Trophoblast cell (in vitro differentiated cells and primary cell): ENCODE data around the gene TAOK1.

Source experiments
- DNase-seq, 2 donors: peaks; one replicate each; pipeline ENCODE4 v3.0.0-alpha.2; 2016
- H2AFZ ChIP-seq: 2 replicates; pipeline ENCODE4 v1.6.1; 2013; ENCODE audit warnings: low read length, moderate library complexity, mild to moderate bottlenecking; ENCODE audit not compliant: insufficient read depth, poor library complexity
- H2AK5ac ChIP-seq: 2 replicates; pipeline ENCODE4 v1.6.1; 2013; ENCODE audit warnings: mild to moderate bottlenecking, low read length
- H2BK120ac ChIP-seq: 2 replicates; pipeline ENCODE4 v1.6.1; 2013; ENCODE audit warnings: low read length, mild to moderate bottlenecking, moderate library complexity; ENCODE audit not compliant: insufficient read depth, poor library complexity
- H2BK12ac ChIP-seq: 2 replicates; pipeline ENCODE4 v1.6.1; 2013; ENCODE audit warnings: mild to moderate bottlenecking, low read length, moderate library complexity
- H2BK5ac ChIP-seq: 2 replicates; pipeline ENCODE4 v1.6.1; 2013; ENCODE audit warnings: low read length, low read depth, moderate library complexity, mild to moderate bottlenecking; ENCODE audit not compliant: poor library complexity
- H3K14ac ChIP-seq: 2 replicates; pipeline ENCODE4 v1.6.1; 2013; ENCODE audit warnings: mild to moderate bottlenecking, low read length
- H3K18ac ChIP-seq: 2 replicates; pipeline ENCODE4 v1.6.1; 2013; ENCODE audit warnings: mild to moderate bottlenecking, low read length
- H3K23ac ChIP-seq: 2 replicates; pipeline ENCODE4 v1.6.1; 2013; ENCODE audit warnings: low read length
- H3K27ac ChIP-seq: 2 replicates; pipeline ENCODE4 v1.5.1; 2013; ENCODE audit warnings: low read depth, mild to moderate bottlenecking, inconsistent platforms, low read length, moderate library complexity
- H3K27me3 ChIP-seq: 2 replicates; pipeline ENCODE4 v1.6.1; 2013; ENCODE audit warnings: inconsistent platforms, mild to moderate bottlenecking, low read length, moderate library complexity; ENCODE audit not compliant: insufficient read depth
- H3K36me3 ChIP-seq, 2 experiments: 1 replicate in 1 of 2; 2 replicates in 1 of 2; pipeline ENCODE4 v1.6.1; 2013; ENCODE audit warnings: low read length in 2 of 2, mild to moderate bottlenecking in 2 of 2, moderate library complexity in 1 of 2; ENCODE audit not compliant: insufficient read depth in 2 of 2, control insufficient read depth in 1 of 2
- H3K4ac ChIP-seq: 2 replicates; pipeline ENCODE4 v1.6.1; 2013; ENCODE audit warnings: low read depth, mild to moderate bottlenecking, low read length, moderate library complexity
- H3K4me1 ChIP-seq, 2 experiments: 1 replicate in 1 of 2; 2 replicates in 1 of 2; pipeline ENCODE4 v1.6.1; 2013; ENCODE audit warnings: low read length in 2 of 2, mild to moderate bottlenecking in 2 of 2, moderate library complexity in 1 of 2; ENCODE audit not compliant: insufficient read depth in 2 of 2, control insufficient read depth in 1 of 2
- H3K4me2 ChIP-seq: 2 replicates; pipeline ENCODE4 v1.6.1; 2013; ENCODE audit warnings: inconsistent platforms, mild to moderate bottlenecking, low read length, moderate library complexity
- H3K4me3 ChIP-seq: 2 replicates; pipeline ENCODE4 v1.5.1; 2013; ENCODE audit warnings: mild to moderate bottlenecking, low read depth, low read length, inconsistent platforms
- H3K79me1 ChIP-seq: one replicate; pipeline ENCODE4 v1.6.1; 2013; ENCODE audit warnings: low read length
- H3K79me2 ChIP-seq: 2 replicates; pipeline ENCODE4 v1.6.1; 2013; ENCODE audit warnings: low read length, mild to moderate bottlenecking; ENCODE audit not compliant: control insufficient read depth, insufficient read depth, poor library complexity
- H3K9ac ChIP-seq: 2 replicates; pipeline ENCODE4 v1.6.1; 2013; ENCODE audit warnings: mild to moderate bottlenecking, low read length
- H3K9me3 ChIP-seq: 2 replicates; pipeline ENCODE4 v1.6.1; 2013; ENCODE audit warnings: low read depth, mild to moderate bottlenecking, control low read depth, inconsistent platforms, low read length; ENCODE audit not compliant: insufficient read depth
- H4K12ac ChIP-seq: 2 replicates; pipeline ENCODE4 v1.6.1; 2013; ENCODE audit warnings: low read depth, mild to moderate bottlenecking, low read length, moderate library complexity
- H4K8ac ChIP-seq: 2 replicates; pipeline ENCODE4 v1.6.1; 2013; ENCODE audit warnings: low read depth, mild to moderate bottlenecking, low read length, moderate library complexity
- H4K91ac ChIP-seq: one replicate; pipeline ENCODE4 v1.6.1; 2013; ENCODE audit warnings: low read depth, mild to moderate bottlenecking, low read length, moderate library complexity
- WGBS: extraction: QIAGEN DNeasy Blood & Tissue Kit; methylation state at CpG from one replicate; pipeline ENCODE4 v1.1.7; 2013; ENCODE audit warnings: missing lambda C conversion rate; ENCODE audit not compliant: insufficient read length, insufficient coverage; ENCODE audit errors: extremely low coverage; 5-methylcytosine and 5-hydroxymethylcytosine counted together

Gene TAOK1

DNA sequence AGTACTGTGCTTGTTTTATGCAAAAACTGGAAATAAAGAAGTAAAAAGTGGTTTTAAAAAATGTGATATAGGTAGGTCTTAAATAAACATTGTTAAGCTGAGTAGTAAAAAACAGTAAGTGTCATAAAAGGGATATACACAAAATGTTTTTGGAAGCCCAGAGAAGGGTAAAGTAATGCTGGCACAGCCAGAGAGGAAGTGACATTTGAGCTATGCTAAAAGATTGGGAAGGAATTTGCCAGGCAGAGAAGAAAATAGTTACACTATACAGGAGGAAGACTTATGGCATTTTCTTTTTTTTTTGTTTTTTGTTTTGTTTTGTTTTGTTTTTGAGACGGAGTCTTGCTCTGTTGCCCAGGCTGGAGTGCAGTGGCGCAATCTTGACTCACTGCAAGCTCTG is 40.8 kb upstream of the TAOK1 start:
- no peaks in the 10 kb centered on the region for H3K36me3 ChIP-seq
- H3K27ac ChIP-seq = no peak overlapping the region
- H3K9me3 ChIP-seq = no peaks in the 10 kb centered on the region
- H3K23ac ChIP-seq = no peak overlapping the region
- no peak overlapping the region for H4K12ac ChIP-seq
- H3K4me2 ChIP-seq = no peak overlapping the region
- no peak overlapping the region for H3K4me3 ChIP-seq
- H2BK120ac ChIP-seq = no peak overlapping the region
- peak; percentile 61 to 93 for DNase-seq
- H4K8ac ChIP-seq = no peak overlapping the region
- no peak overlapping the region for H4K91ac ChIP-seq
- no CpG with 5 or more reads among the region's 2 CpGs for WGBS
- H2AK5ac ChIP-seq = no peak overlapping the region
- no peaks in the 10 kb centered on the region for H3K27me3 ChIP-seq
- H2BK5ac ChIP-seq = no peak overlapping the region
- H3K18ac ChIP-seq = no peak overlapping the region
- peaks cover 3% of the 10 kb centered on the region for H3K79me1 ChIP-seq
- H3K14ac ChIP-seq = no peak overlapping the region
- H2AFZ ChIP-seq = no peak overlapping the region
- no peak overlapping the region for H3K4ac ChIP-seq
- no peaks in the 10 kb centered on the region for H3K4me1 ChIP-seq
- H3K9ac ChIP-seq = no peak overlapping the region
- no peak overlapping the region for H2BK12ac ChIP-seq
- no peaks in the 10 kb centered on the region for H3K79me2 ChIP-seq

DNA sequence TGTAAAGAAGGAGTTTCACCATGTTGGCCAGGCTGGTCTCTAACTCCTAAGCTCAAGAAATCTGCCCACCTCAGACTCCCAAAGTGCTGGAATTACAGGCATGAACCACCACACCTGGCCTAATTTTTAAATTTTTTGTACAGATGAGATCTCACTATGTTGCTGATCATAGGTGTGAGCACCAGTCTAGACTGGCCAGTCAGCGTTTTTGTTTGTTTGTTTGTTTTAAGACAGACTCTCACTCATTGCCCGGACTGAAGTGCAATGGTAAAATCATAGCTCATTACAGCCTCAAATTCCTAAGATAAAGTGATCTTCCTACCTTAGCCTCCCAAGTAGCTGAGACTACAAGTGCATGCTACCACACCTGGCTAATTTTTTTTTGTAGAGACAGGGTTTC is 38.0 kb upstream of the TAOK1 start:
- H3K79me2 ChIP-seq = no peaks in the 10 kb centered on the region

GRCh38 chr17:29357232-29357631 is 32.9 kb upstream of the TAOK1 start:
- Histone ChIP-seq H2AK5ac (no peak overlapping the region), H2BK120ac (no peak overlapping the region), H3K18ac (no peak overlapping the region), H3K4me1 (no peaks in the 10 kb centered on the region), H2BK12ac (no peak overlapping the region), H4K12ac (no peak overlapping the region), H3K79me2 (no peaks in the 10 kb centered on the region), H3K9ac (no peak overlapping the region), H3K4me3 (no peak overlapping the region), H3K79me1 (no peaks in the 10 kb centered on the region), H4K91ac (no peak overlapping the region), H2BK5ac (no peak overlapping the region), H3K9me3 (no peaks in the 10 kb centered on the region), H3K4me2 (no peak overlapping the region), H3K27ac (no peak overlapping the region), H3K36me3 (no peaks in the 10 kb centered on the region), H2AFZ (no peak overlapping the region), H3K23ac (no peak overlapping the region), H3K27me3 (no peaks in the 10 kb centered on the region), H3K14ac (no peak overlapping the region), H4K8ac (no peak overlapping the region), H3K4ac (no peak overlapping the region)
- WGBS = no CpG with 5 or more reads among the region's 2 CpGs
- DNase-seq = no peak

More for the DNA sequence above, 38.0 kb upstream of the TAOK1 start:
- H2BK12ac ChIP-seq = no peak overlapping the region
- H4K12ac ChIP-seq = no peak overlapping the region
- H3K18ac ChIP-seq = no peak overlapping the region
- H3K23ac ChIP-seq = no peak overlapping the region
- DNase-seq = peak; percentile 49 to 83
- H3K79me1 ChIP-seq = no peaks in the 10 kb centered on the region
- H3K4ac ChIP-seq = no peak overlapping the region
- no peak overlapping the region for H3K9ac ChIP-seq
- H3K4me2 ChIP-seq = no peak overlapping the region
- H2BK120ac ChIP-seq = no peak overlapping the region
- H2AFZ ChIP-seq = no peak overlapping the region
- no peaks in the 10 kb centered on the region for H3K27me3 ChIP-seq
- H3K27ac ChIP-seq = no peak overlapping the region
- no peak overlapping the region for H3K14ac ChIP-seq
- H4K91ac ChIP-seq = no peak overlapping the region
- no peak overlapping the region for H3K4me3 ChIP-seq
- no peaks in the 10 kb centered on the region for H3K36me3 ChIP-seq
- no peak overlapping the region for H2BK5ac ChIP-seq
- no peaks in the 10 kb centered on the region for H3K4me1 ChIP-seq
- no peaks in the 10 kb centered on the region for H3K9me3 ChIP-seq
- H4K8ac ChIP-seq = no peak overlapping the region
- no CpG with 5 or more reads among the region's 2 CpGs for WGBS
- no peak overlapping the region for H2AK5ac ChIP-seq

GRCh38 chr17:29357821-29358232 is 32.3 kb upstream of the TAOK1 start:
- Histone ChIP-seq H3K4ac (no peak overlapping the region), H3K9me3 (no peaks in the 10 kb centered on the region), H2AFZ (no peak overlapping the region), H3K4me2 (no peak overlapping the region), H3K23ac (no peak overlapping the region), H4K12ac (no peak overlapping the region), H3K18ac (no peak overlapping the region), H3K27me3 (no peaks in the 10 kb centered on the region), H2BK12ac (no peak overlapping the region), H3K4me1 (no peaks in the 10 kb centered on the region), H3K9ac (no peak overlapping the region), H3K27ac (no peak overlapping the region), H2BK5ac (no peak overlapping the region), H3K14ac (no peak overlapping the region), H3K4me3 (no peak overlapping the region), H2BK120ac (no peak overlapping the region), H4K8ac (no peak overlapping the region), H2AK5ac (no peak overlapping the region), H3K79me2 (no peaks in the 10 kb centered on the region), H4K91ac (no peak overlapping the region), H3K36me3 (no peaks in the 10 kb centered on the region), H3K79me1 (no peaks in the 10 kb centered on the region)
- no CpG with 5 or more reads among the region's 5 CpGs for WGBS
- no peak for DNase-seq
